Motor neuron (in vitro differentiated cells): ENCODE data around the gene MB. TPM values are rescaled to one million over a fixed set of nuclear protein-coding genes. Genes with fewer than 3 reads are reported as not detected.
A peak's percentile ranks its signal among the peaks of the same experiment; 100 is the strongest.

Experiments
- ATAC-seq, 8 experiments: fragments of 200-7000 bp; cut with Tn5 transposase; replicated peaks in 6 of 8; 2 replicates each; pipeline ENCODE4 v1.8.0; 2021; ENCODE audit warnings: mild to moderate bottlenecking in 8 of 8, moderate library complexity in 8 of 8
- H3K27ac ChIP-seq, 2 donors: fragments of 250-450 bp; sonication (Bioruptor Pico); 2 replicates each; pipeline ENCODE4 v1.9.0; 2021; ENCODE audit warnings: antibody characterized with exemption in 2 of 2, mild to moderate bottlenecking in 2 of 2, moderate library complexity in 1 of 2
- H3K4me1 ChIP-seq, 2 donors: fragments of 250-450 bp; sonication (Bioruptor Pico); replicated peaks in 1 of 2; 2 replicates each; pipeline ENCODE4 v1.6.1; 2021; ENCODE audit warnings: antibody characterized with exemption in 2 of 2, mild to moderate bottlenecking in 2 of 2, moderate library complexity in 1 of 2
- H3K4me3 ChIP-seq, 5 donors: fragments of 250-450 bp; sonication (Bioruptor Pico); 2 replicates each; pipeline ENCODE4 v1.9.0; 2021; ENCODE audit warnings: antibody characterized with exemption in 5 of 5, mild to moderate bottlenecking in 5 of 5, moderate library complexity in 4 of 5
- WGBS, 10 experiments: fragments of 450-650 bp; shearing (Covaris generic); methylation state at CpG; one replicate each; pipeline ENCODE4 v1.0.0; 2022; 5-methylcytosine and 5-hydroxymethylcytosine counted together
- in situ Hi-C, 9 experiments: fragments of 400-800 bp; cut with MboI; loops; one replicate each; pipeline ENCODE4 v1.15.0; 2021; ENCODE audit warnings: low sequenced_read_pairs in 9 of 9, low pct_unique_long_range_greater_than_20kb in 2 of 9; ENCODE audit not compliant: unreplicated experiment in 9 of 9
- total RNA-seq, 8 experiments: library from RNA; unstranded; fragments of 300-600 nt; gene quantifications; 2 replicates each; pipeline versions ENCODE4 v1.2.3 to v1.2.4, GENCODE V29; 2022

MB gene
- total RNA-seq, 8 experiments from 2014 or later: 0.73 to 1.5 (median 0.76) TPM; not detected in 5

DNA sequence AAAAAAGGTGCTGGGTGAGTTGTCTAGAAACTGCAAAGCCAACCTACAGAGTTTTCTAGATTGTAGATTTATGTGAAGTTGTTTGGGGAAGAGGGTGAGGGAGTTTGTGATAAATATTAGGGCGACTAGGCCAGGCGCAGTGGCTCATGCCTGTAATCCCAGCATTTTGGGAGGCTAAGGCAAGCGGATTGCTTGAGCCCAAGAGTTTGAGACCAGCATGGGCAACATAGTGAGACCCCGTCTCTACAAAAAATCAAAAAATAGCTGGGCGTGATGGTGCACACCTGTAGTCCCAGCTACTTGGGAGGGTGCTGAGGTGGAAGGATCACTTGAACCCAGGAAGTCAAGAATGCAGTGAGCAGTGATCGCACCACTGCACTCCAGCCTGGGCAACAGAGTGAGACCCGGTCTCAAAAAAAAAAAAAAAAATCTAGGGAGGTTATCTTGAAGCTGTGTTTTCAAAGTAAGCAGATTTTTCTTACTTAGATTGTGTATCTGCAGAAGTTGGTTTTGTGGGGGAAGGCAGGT is 32.0 kb upstream of the MB start:
- in situ Hi-C loops: loop anchor here in 2 of 9 experiments (25.0 kb wide), 2 partner anchors 263 to 463 kb away; no protein-coding TSS in a partner anchor
- no peak overlapping the region for H3K4me3 ChIP-seq
- ATAC-seq: peak in 1 of 8 experiments; percentile 6

DNA sequence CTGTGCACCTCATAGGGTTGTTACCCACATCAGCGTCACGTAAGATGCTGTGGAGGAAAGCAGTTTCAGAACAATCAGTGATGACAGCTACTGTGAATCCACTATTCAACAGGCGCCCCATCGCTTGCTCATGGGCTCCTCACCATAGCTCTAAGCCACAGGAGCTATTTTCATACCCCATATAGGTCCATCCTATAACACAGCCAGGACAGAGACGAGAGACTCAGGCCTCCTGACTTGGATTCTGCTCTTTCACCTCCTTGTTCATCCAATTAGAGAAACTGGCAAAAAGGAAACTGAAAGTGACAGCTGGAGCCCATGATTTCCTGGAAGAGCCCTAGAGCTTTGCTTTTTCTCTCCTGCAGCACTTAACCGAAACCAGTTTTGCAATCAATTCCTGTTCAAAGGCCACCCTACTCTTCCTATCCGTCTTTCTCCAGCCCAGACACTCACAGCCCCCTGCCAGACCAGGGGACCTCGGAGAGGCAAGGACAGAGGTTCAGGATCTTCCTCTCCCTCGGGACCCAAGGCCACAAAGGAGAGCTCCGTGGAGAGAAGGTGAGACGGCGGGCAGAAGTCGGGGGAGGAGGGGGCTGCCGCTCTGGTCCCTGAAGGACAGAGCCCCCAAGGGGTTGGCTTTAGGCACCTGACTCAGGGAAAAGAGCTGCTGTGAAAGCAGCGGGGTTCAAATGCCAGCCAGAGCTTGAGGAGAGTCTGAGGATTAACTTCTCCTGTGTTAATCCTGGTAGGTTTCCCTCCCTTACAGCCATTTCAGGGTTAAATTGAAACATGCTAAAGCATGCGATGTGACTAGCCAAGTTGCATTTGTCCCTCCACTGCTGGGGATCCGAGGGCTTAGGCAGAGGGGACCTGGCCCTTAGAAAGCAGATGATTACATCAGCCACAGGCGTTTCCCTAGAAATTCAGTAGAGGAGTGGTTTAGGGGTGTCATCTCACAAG is 31.2 kb upstream of the MB start, which contains the start of gene APOL6:
Gene APOL6 (plus strand): TSS at position 381 of the 960 bp plus-strand sequence. CDS start 7,980 bp downstream, outside the sequence.
- ATAC-seq: peak; percentile 51 to 84 (median 77)
- Histone ChIP-seq H3K27ac (peak within 1 kb of the TSS in 1 of 2 donors; percentile 1), H3K4me3 (no peak within 1 kb of the TSS), H3K4me1 (peaks cover 7 to 11% of the 10 kb centered on the region in 2 donors)
- 2 to 93% (median 24%) methylated on average over 2 to 12 of the region's 18 CpGs; no CpG with 5 or more reads in 1 of the 10 experiments for WGBS, 10 experiments
- in situ Hi-C loops: loop anchor here in 2 of 9 experiments (25.0 kb wide), 2 partner anchors 264 to 464 kb away; no protein-coding TSS in a partner anchor

More for the DNA sequence above, 32.0 kb upstream of the MB start:
- Histone ChIP-seq H3K4me1 (peaks cover 7 to 11% of the 10 kb centered on the region in 2 donors), H3K27ac (no peak overlapping the region)
- WGBS, 10 experiments: 0 to 100% (median 88%) methylated on average over 1 to 5 of the region's 7 CpGs; no CpG with 5 or more reads in 1 of the 10 experiments

DNA sequence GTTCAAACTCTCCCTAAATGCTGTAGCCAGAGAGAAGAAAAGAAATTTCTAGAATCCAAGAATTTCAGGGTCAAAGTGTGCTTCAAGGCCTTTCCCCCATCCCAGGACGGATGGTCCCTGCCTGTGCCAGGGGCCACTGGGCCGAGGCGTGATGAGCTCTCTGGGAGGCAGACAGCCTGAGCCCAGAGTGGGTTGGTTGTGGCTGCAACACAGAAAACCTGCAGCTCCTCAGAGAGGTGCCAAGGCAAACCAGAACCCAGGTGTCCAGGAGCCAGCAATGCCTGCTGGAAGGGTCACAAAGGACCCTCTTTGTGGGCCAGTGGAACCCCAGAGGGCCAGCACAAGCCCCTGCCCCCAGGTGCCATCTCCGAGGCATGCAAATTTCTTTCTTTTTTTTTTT is 28.5 kb upstream of the MB start:
- WGBS, 10 experiments: 57 to 87% (median 80%) methylated on average over 1 to 3 of the region's 4 CpGs; no CpG with 5 or more reads in 4 of the 10 experiments
- ATAC-seq: no peak
- no peak overlapping the region for H3K4me3 ChIP-seq
- in situ Hi-C loops: loop anchor here in 2 of 9 experiments (25.0 kb wide), 2 partner anchors 267 to 467 kb away; no protein-coding TSS in a partner anchor
- H3K27ac ChIP-seq: no peak overlapping the region
- H3K4me1 ChIP-seq: peaks cover 7 to 11% of the 10 kb centered on the region in 2 donors

DNA sequence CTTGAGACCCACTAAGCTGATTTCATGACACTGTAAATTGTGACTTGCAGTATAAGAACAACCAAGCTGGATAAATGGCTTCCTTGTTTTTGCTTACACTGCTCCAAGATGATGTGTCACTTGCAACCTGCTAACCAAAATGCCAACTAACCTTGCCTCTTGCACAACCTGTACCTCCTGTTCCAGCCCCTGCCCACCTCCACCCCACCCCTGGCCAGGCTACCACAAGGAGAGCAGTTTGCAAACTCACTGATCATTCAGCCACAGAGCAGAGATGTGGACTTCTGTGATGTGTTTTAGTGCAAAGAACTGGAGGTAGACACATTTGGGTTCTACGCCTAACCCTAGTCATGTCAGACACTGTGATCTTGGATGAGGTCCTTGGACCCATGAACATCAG is 26.9 kb upstream of the MB start:
- 33% methylated on average over 1 of the region's 1 CpG; no CpG with 5 or more reads in 9 of the 10 experiments for WGBS, 10 experiments
- in situ Hi-C loops: loop anchor here in 2 of 9 experiments (25.0 kb wide), 2 partner anchors 268 to 468 kb away; no protein-coding TSS in a partner anchor
- Histone ChIP-seq H3K27ac (no peak overlapping the region), H3K4me1 (peaks cover 7 to 12% of the 10 kb centered on the region in 2 donors), H3K4me3 (no peak overlapping the region)
- ATAC-seq: no peak

DNA sequence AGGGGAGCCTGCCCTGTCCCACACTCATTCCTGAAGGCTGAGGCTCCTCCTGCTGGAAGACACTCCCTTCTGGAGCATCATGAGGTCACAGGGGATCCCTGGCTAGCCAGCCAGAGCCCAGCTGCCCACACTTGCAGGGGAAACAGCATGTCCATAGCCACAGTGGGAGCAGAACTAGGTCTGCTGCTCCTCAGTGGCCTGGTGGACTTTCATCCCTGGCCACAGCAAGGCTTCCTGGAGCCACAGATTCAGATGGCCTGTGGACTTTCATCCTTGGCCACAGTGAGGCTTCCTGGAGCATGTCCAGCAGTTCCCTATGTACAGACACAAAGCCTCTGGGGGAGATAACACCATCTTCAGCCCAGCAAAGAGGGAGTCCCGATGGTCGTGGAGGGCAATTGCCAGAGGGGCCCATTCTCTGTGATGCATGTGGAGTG is 25.2 kb upstream of the MB start:
- H3K4me3 ChIP-seq: no peak overlapping the region

DNA sequence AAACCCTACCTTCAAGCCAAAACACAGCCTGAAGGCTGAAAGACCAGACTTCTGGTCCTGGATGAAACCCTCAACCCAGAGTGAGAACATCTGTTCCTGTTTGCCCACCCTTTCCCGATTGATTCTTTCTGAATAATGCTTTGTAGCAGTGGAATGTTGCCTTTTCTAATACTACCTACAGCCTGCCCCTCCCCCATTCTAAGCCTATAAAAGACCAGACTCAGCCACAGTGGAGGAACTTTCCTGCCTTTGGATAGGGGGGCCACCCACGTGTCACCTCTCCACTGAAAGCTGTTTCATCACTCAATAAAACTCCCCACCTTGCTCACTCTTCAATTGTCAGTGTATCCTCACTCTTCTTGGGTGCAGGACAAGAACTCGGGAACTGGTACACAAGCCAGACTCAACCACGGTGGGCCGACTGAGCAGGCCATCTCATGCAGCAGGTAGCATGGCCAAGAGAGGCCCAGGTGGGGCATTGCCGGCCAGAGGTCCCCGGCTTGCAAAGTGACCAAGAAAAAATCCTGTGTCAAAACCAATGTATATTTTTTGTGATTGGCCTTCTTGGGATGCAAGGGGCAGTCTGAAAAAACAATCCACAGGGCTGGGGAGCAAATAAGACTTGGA is 24.5 kb upstream of the MB start:
- Histone ChIP-seq H3K4me1 (peaks cover 0 to 10% of the 10 kb centered on the region in 2 donors), H3K27ac (no peak overlapping the region), H3K4me3 (no peak overlapping the region)
- in situ Hi-C loops: loop anchor here in 2 of 9 experiments (25.0 kb wide), 2 partner anchors 271 to 471 kb away; no protein-coding TSS in a partner anchor
- 29 to 100% (median 50%) methylated on average over 1 to 7 of the region's 7 CpGs; no CpG with 5 or more reads in 1 of the 10 experiments for WGBS, 10 experiments
- ATAC-seq: no peak

More for the DNA sequence above, 25.2 kb upstream of the MB start:
- Histone ChIP-seq H3K27ac (no peak overlapping the region), H3K4me1 (peaks cover 0 to 10% of the 10 kb centered on the region in 2 donors)
- WGBS, 10 experiments: 76% methylated on average over 2 of the region's 2 CpGs; no CpG with 5 or more reads in 9 of the 10 experiments
- peak in 2 of 8 experiments; percentile 9 to 13 for ATAC-seq
- in situ Hi-C loops: loop anchor here in 2 of 9 experiments (25.0 kb wide), 2 partner anchors 270 to 470 kb away; no protein-coding TSS in a partner anchor

DNA sequence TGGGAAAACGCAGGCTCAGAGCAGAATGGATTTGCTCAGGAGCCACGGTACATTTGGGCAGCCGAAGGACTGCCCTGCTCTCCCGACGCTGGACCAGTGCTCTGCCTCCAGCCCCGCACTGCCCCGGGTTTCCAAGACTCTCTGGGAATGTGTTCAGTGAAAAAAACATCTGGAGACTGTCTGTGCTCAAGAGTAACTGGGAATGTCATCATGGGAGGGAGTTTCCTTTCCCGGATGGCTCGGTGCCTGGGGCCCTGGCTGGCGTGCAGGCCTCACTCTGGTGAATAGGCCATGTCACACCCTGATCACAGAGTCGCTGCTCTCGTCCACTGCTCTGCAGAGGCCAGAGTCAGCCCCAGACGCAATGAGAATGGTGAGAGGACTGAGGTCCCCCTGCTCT is 21.3 kb upstream of the MB start:
- Histone ChIP-seq H3K4me1 (peaks cover 0 to 10% of the 10 kb centered on the region in 2 donors), H3K4me3 (no peak overlapping the region), H3K27ac (no peak overlapping the region)
- ATAC-seq: peak; percentile 73 to 99 (median 92)
- in situ Hi-C loops: loop anchor here in 2 of 9 experiments (25.0 kb wide), 2 partner anchors 274 to 474 kb away; no protein-coding TSS in a partner anchor
- WGBS, 10 experiments: 0 to 92% (median 28%) methylated on average over 1 to 8 of the region's 13 CpGs; no CpG with 5 or more reads in 2 of the 10 experiments

DNA sequence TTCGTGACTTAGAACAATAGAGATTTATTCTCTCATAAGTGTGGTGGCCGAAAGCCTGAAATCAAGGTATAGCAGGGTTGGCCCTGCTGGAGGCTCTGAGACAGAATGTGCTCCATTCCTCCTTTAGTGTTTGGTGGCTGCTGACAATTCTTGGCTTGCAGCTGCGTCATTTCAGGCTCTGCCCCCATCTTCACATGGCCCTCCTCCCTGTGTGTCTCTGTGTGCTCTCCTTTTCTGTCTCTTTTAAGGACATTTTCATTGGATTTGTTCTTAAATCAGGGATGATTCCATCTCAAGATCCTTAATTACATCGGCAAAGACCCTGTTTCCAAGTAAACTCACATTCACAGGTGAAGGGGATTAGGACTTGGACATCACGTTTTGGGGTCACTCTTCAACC is 20.9 kb upstream of the MB start:
- in situ Hi-C loops: loop anchor here in 2 of 9 experiments (25.0 kb wide), 2 partner anchors 274 to 474 kb away; no protein-coding TSS in a partner anchor
- Histone ChIP-seq H3K4me3 (no peak overlapping the region), H3K27ac (no peak overlapping the region), H3K4me1 (peaks cover 0 to 13% of the 10 kb centered on the region in 2 donors)
- WGBS, 10 experiments: 7 to 100% (median 77%) methylated on average over 1 to 3 of the region's 5 CpGs; no CpG with 5 or more reads in 3 of the 10 experiments
- peak in 2 of 8 experiments; percentile 36 to 55 for ATAC-seq

DNA sequence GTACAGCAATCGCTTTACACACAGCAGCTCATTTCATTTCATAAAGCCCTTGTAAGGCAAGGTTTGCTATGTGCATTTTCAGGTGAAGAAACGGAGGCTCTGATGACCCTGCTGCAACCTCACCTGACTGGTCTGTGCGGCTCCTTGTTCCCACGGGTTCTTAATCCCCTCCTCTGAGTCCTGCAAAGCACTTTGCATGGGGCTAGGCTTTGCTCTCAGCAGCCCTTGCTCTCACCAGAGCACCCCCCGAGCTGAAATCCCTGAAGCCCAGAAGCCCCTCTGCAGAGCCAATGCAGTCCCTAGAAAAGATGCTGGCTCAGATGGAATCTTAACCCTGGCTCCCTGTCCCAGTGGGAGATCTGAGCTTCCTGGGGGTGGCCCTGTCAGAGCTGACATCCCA is 20.1 kb upstream of the MB start:
- Histone ChIP-seq H3K27ac (no peak overlapping the region), H3K4me3 (no peak overlapping the region), H3K4me1 (peaks cover 0 to 18% of the 10 kb centered on the region in 2 donors)
- 69 to 100% (median 97%) methylated on average over 1 to 5 of the region's 5 CpGs; no CpG with 5 or more reads in 2 of the 10 experiments for WGBS, 10 experiments
- in situ Hi-C loops: loop anchor here in 2 of 9 experiments (25.0 kb wide), 2 partner anchors 275 to 475 kb away; no protein-coding TSS in a partner anchor
- ATAC-seq: no peak

DNA sequence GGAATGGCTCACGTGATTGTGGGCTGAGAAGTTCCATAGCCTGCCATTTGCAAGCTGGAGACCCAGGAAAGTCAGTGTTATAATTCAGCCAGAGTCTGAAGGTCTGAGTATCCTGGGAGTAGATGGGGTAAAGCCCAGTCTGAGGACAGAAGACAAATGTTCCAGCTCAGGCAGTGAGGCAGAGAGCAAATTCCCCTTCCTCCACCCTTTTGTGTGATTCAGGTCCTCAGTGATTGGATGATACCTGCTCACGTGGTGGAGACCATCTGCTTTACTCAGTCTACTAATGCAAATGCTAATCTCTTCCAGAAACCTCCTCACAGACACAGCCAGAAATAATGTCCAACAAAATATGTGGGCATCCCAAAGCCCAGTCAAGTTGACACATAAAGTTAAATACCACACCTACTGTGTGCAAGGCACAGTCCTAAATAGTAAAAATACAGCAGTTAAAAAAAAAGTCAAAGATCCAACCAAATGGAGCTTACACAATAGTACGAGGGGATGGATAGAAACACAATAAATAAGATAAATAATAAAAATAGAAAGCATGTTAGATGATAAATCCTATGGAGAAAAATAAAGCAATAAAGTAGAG is 17.9 kb upstream of the MB start:
- H3K4me3 ChIP-seq: no peak overlapping the region
- H3K27ac ChIP-seq: no peak overlapping the region
- in situ Hi-C loops: loop anchor here in 2 of 9 experiments (25.0 kb wide), 2 partner anchors 277 to 477 kb away; no protein-coding TSS in a partner anchor
- WGBS, 10 experiments: 52 to 100% (median 94%) methylated on average over 1 to 3 of the region's 3 CpGs
- H3K4me1 ChIP-seq: peaks cover 0 to 18% of the 10 kb centered on the region in 2 donors
- ATAC-seq: peak in 1 of 8 experiments; percentile 22

DNA sequence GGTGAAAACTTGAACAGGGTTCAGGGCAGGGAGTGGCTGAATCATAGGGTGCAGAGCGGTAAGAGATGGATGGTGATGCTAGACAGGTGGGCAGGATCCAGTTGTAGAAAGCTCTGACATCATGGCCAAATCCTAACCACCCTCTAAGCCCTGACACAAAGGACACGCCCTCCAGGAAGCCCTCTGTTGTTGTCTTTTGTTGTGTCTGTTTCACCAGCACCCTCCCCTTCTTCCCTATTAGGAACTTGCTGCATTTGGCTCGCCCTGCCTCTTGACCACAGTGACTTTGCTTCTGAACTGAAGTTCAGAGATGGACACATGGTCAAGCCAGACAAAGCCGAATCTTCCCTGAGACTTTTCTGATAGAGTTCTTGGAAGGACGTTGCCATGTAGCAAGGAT is 16.9 kb upstream of the MB start:
- in situ Hi-C loops: loop anchor here in 2 of 9 experiments (25.0 kb wide), 2 partner anchors 278 to 478 kb away; no protein-coding TSS in a partner anchor
- no peak overlapping the region for H3K27ac ChIP-seq
- peaks cover 0 to 17% of the 10 kb centered on the region in 2 donors for H3K4me1 ChIP-seq
- 70 to 100% (median 81%) methylated on average over 1 to 4 of the region's 5 CpGs; no CpG with 5 or more reads in 2 of the 10 experiments for WGBS, 10 experiments
- peak in 1 of 8 experiments; percentile 4 for ATAC-seq
- H3K4me3 ChIP-seq: no peak overlapping the region
